Naive thymus-derived CD8-positive, alpha-beta T cell (primary cell): ENCODE results near the gene CHIC2. TPM values are rescaled to one million over a fixed set of nuclear protein-coding genes. Genes with fewer than 3 reads are reported as not detected.
A peak's percentile ranks its signal among the peaks of the same experiment; 100 is the strongest.

Experiments used
- ATAC-seq, 2 donors: fragments of 150-1000 bp; cut with Tn5 transposase in 1 of 2; sonication (Bioruptor Pico), chemical (Tn5 transposase) in 1 of 2; 1 replicate in 1 of 2; 2 replicates in 1 of 2; pipeline ENCODE4 v1.10.0; 2021; ENCODE audit warnings: mild to moderate bottlenecking in 2 of 2, moderate library complexity in 2 of 2
- POLR2A ChIA-PET: fragments of 350-600 bp; sonication (Branson Sonifier 250); formaldehyde crosslinking; loops from one replicate; lab custom pipeline; 2021; ENCODE audit warnings: antibody characterized with exemption; lab: Charles Lee
- DNase-seq, 10 donors: peaks; one replicate each; pipeline versions ENCODE4 v3.0.0 to v3.0.0-alpha.2; 2020 to 2022
- H3K27ac Mint-ChIP-seq, 10 donors: one replicate each; pipeline ENCODE4 v1.8.0; 2020 to 2022; ENCODE audit warnings: mild to moderate bottlenecking in 10 of 10, mixed read lengths in 10 of 10, moderate library complexity in 4 of 10, inconsistent platforms in 1 of 10
- H3K27me3 Mint-ChIP-seq, 5 donors: one replicate each; pipeline ENCODE4 v1.8.0; 2021 to 2022; ENCODE audit warnings: mixed read lengths in 5 of 5
- H3K36me3 Mint-ChIP-seq, 3 donors: one replicate each; pipeline ENCODE4 v1.8.0; 2020 to 2022; ENCODE audit warnings: mixed read lengths in 3 of 3, mild to moderate bottlenecking in 2 of 3, inconsistent platforms in 1 of 3
- H3K4me1 Mint-ChIP-seq, 4 donors: one replicate each; pipeline ENCODE4 v1.8.0; 2021 to 2022; ENCODE audit warnings: mixed read lengths in 4 of 4
- H3K4me3 Mint-ChIP-seq, 10 donors: one replicate each; pipeline ENCODE4 v1.8.0; 2020 to 2022; ENCODE audit warnings: mild to moderate bottlenecking in 10 of 10, mixed read lengths in 10 of 10, moderate library complexity in 6 of 10, inconsistent platforms in 1 of 10
- H3K9me3 Mint-ChIP-seq, 9 donors: one replicate each; pipeline ENCODE4 v1.8.0; 2020 to 2022; ENCODE audit warnings: mixed read lengths in 9 of 9, mild to moderate bottlenecking in 3 of 9, inconsistent platforms in 1 of 9, moderate library complexity in 1 of 9
- polyA plus RNA-seq, 3 donors: library from polyadenylated mRNA; unstranded; fragments of 300-500 nt; fragmentation: Illumina TruSeq; gene quantifications; one replicate each; pipeline ENCODE4 v1.2.3, GENCODE V29; 2021
- total RNA-seq, 8 experiments: library from RNA in 2 of 8; stranded (reverse) in 2 of 8; gene quantifications; one replicate each; pipeline ENCODE4 v1.2.3 and lab custom pipeline; 2021 to 2026

CHIC2 gene
- total and polyA plus RNA-seq, 5 experiments from 2014 or later: 49.4 to 70.5 (median 51.7) TPM

DNA sequence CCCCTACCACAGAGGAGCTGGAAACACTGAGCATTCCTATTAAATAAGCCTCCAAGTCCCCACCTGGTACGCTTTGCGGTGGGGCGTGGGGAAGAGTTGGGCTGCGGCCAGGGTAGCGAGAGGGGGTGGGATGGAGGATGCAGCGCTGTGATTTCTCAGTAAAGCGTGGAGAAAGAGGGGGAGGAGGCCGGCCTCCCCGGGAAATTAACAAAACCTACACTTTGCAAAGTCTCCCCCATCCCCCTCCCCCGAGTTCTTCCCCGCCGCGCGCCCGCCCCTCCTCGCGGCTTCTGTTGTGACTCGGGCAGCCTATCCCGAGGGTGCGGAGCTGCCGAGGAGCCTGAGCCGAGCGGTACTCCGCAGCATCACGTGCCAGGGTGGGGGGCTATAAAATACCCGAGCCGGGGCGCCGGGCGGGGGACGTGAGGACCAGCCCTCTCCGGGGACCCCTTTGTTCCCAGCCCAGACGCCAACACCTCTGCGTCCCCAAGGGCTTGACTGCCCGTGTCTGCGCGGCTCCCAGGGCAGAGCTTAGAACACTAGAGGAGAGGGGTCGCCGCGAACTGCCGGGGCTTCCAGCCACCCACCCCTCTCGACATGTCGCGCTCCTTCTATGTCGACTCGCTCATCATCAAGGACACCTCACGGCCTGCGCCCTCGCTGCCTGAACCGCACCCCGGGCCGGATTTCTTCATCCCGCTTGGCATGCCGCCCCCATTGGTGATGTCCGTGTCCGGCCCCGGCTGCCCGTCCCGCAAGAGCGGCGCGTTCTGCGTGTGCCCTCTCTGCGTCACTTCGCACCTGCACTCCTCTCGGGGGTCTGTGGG lies 35.6 kb upstream of the CHIC2 start, which contains the start of gene GSX2:
Gene GSX2 (plus strand): TSS at position 416 of the 827 bp plus-strand sequence. CDS start 182 bp downstream, at position 598.
- peak; percentile 19 to 39 for ATAC-seq
- Mint-ChIP-seq H3K27ac (peak within 1 kb of the TSS in 1 of 10 donors; percentile 9), H3K36me3 (peaks cover 0 to 3% (median 0%) of the 10 kb centered on the region in 3 donors), H3K27me3 (peaks cover 69 to 98% (median 78%) of the 10 kb centered on the region in 5 donors), H3K9me3 (peaks cover 0 to 3% (median 0%) of the 10 kb centered on the region in 9 donors), H3K4me1 (peaks cover 24 to 59% (median 48%) of the 10 kb centered on the region in 4 donors), H3K4me3 (peak within 1 kb of the TSS; percentile 54 to 86 (median 76))
- POLR2A ChIA-PET: interaction anchor here (1.2 kb wide), 1 partner anchor 36 kb away, joined by 3 read pairs; the partner anchor contains the start of gene CHIC2
- DNase-seq: no peak

DNA sequence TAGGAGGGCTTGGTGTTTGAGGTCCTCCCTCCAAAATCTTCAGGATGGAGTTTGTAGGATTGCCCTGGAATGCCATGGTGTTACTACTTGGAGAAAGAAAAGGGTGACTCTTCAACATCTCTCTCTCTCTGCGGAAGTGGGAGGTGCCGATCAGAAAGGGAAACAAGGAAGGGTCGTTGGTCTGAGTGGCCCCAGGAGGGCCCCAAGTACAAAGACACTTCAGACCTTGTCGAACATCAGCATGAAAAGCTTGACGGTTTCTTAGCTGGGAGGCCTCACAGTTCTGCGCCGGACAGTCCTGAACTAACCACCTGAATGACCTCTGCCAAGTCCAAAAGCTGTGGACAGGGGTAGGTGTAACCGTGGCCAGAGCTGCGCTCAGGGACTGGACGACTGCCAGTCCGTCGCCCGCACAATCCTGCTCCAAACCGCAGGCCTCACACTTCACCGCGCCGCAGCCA lies 34.9 kb upstream of the CHIC2 start:
- Mint-ChIP-seq H3K36me3 (peaks cover 0 to 3% (median 0%) of the 10 kb centered on the region in 3 donors), H3K4me3 (peak overlapping the region; percentile 46 to 86 (median 69)), H3K27ac (peak overlapping the region in 1 of 10 donors; percentile 9), H3K9me3 (peaks cover 0 to 3% (median 0%) of the 10 kb centered on the region in 9 donors), H3K4me1 (peaks cover 24 to 59% (median 44%) of the 10 kb centered on the region in 4 donors), H3K27me3 (peaks cover 68 to 98% (median 78%) of the 10 kb centered on the region in 5 donors)
- POLR2A ChIA-PET: interaction anchor here (1.2 kb wide), 1 partner anchor 36 kb away, joined by 3 read pairs; the partner anchor contains the start of gene CHIC2
- DNase-seq (no peak), ATAC-seq (no peak)

DNA sequence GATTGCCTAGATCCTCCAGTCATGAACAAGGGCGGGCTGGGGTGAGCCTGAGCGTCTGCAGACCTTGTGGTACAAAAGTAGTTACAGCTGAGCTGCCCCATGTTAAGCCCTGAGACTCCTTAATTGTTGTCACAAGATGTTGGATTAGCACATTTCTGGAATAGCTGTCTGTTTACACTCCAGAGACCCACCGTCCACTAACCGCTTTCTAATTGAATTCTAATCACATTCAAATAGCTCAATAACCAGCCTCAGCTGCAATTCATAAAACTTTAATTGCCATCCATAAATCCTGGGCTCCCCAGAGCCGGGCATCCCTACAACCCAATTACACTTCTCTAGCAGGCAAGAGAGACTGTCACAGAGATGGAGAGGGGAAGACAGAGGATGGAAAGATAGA lies 34.0 kb upstream of the CHIC2 start:
- Mint-ChIP-seq H3K27ac (no peak overlapping the region), H3K36me3 (peaks cover 0 to 4% (median 3%) of the 10 kb centered on the region in 3 donors), H3K4me3 (peak overlapping the region in 4 of 10 donors; percentile 46 to 76 (median 66)), H3K27me3 (peaks cover 74 to 98% (median 86%) of the 10 kb centered on the region in 5 donors), H3K4me1 (peaks cover 30 to 64% (median 49%) of the 10 kb centered on the region in 4 donors), H3K9me3 (peaks cover 0 to 3% (median 0%) of the 10 kb centered on the region in 9 donors)
- no peak for ATAC-seq
- POLR2A ChIA-PET: no interaction called here
- no peak for DNase-seq

DNA sequence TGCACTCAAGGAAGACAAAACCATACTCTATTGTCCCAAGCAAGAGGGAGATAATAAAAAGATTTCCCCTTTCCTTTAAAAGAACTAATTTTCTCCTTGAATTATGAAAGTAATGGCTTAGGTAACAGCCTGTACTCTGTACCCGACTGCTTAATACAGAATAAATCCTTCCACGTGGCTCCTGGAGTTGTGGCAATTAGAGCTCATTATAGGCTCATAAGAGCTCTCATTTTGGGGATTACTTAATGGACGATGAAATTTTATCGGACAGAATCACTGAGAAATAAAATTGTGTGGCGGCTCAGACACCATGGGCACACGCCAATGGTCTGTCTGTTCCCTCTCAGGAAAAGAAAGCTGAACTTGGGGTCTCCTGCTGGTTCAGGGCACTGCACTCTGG lies 32.7 kb upstream of the CHIC2 start:
- Mint-ChIP-seq H3K9me3 (no peaks in the 10 kb centered on the region), H3K36me3 (peaks cover 0 to 4% (median 3%) of the 10 kb centered on the region in 3 donors), H3K4me3 (no peak overlapping the region), H3K27me3 (peaks cover 74 to 98% (median 85%) of the 10 kb centered on the region in 5 donors), H3K27ac (no peak overlapping the region), H3K4me1 (peaks cover 31 to 62% (median 49%) of the 10 kb centered on the region in 4 donors)
- POLR2A ChIA-PET: interaction anchor here (1.1 kb wide), 1 partner anchor 34 kb away, joined by 3 read pairs; no protein-coding TSS in a partner anchor
- ATAC-seq (no peak), DNase-seq (no peak)

DNA sequence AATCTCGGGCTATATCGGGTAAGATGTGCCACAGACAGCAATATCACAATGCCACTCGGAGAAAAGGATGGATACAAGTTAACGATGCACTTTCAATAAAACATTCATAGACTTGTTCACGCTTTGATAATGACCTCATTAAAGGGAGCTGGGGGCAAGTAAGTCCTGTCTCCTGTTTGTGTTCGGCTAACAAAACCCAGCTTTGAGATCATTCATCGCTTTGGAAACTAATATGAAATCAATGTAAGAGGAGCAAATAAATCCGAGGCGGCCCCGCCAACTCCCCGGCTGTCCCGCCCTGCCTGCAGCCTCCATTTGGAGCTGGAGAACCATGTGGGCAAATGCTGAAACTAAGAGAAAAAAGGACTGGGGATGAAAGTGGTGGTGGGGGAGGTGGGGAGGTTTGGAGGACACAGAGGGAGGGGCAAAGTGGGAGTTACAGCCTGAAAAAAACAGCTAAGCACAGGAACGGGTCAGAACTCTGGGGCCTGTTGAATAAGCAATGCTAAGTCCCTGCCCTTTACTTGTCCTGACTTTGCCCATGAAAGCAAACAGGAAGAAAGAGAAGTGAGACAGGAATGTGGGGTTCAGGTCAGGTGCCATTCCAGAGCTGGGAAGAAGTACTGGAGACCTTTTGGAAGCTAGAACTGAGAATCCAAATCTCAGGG lies 32.0 kb upstream of the CHIC2 start:
- Mint-ChIP-seq H3K36me3 (peaks cover 0 to 4% (median 3%) of the 10 kb centered on the region in 3 donors), H3K27me3 (peaks cover 72 to 98% (median 82%) of the 10 kb centered on the region in 5 donors), H3K9me3 (no peaks in the 10 kb centered on the region), H3K4me3 (no peak overlapping the region), H3K4me1 (peaks cover 33 to 65% (median 50%) of the 10 kb centered on the region in 4 donors), H3K27ac (peak overlapping the region in 2 of 10 donors; percentile 22 to 50)
- POLR2A ChIA-PET: interaction anchor here (0.6 to 1.1 kb wide), 2 partner anchors 12 to 34 kb away, joined by 3 read pairs; no protein-coding TSS in a partner anchor
- DNase-seq: no peak
- ATAC-seq: no peak

- H3K4me3 Mint-ChIP-seq: no peak overlapping the region
- no peak for DNase-seq
- peaks cover 0 to 4% (median 3%) of the 10 kb centered on the region in 3 donors for H3K36me3 Mint-ChIP-seq
- no peak for ATAC-seq
- POLR2A ChIA-PET: interaction anchor here (1.2 kb wide), 1 partner anchor 41 kb away, joined by 5 read pairs; no protein-coding TSS in a partner anchor
- peak overlapping the region in 1 of 10 donors; percentile 60 for H3K27ac Mint-ChIP-seq
- H3K4me1 Mint-ChIP-seq: peaks cover 31 to 62% (median 46%) of the 10 kb centered on the region in 4 donors
- H3K9me3 Mint-ChIP-seq: no peaks in the 10 kb centered on the region
- peaks cover 68 to 95% (median 76%) of the 10 kb centered on the region in 5 donors for H3K27me3 Mint-ChIP-seq
These were observed 30.9 kb upstream of the CHIC2 start for GRCh38 chr4:54095110-54095825.

DNA sequence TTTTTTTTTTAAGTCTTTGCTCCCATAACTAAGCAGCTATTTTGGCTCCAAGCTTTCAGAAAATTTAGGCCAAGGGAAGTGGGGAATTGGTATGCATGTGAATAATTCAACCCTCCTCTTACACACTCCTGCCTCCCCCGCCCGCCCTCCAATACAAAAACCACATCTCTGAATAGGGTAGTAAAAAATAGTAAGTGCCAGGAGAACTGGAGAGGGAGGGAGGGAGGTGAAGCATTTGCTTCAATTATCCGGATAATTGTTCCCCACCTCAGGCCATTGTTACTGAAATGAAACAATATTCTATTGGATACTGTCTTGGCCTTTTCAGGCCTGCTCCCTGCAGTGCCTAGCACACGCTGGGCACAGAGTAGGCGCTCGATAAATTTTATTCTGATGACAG lies 30.0 kb upstream of the CHIC2 start:
- H3K27ac Mint-ChIP-seq: no peak overlapping the region
- peaks cover 0 to 4% (median 3%) of the 10 kb centered on the region in 3 donors for H3K36me3 Mint-ChIP-seq
- ATAC-seq (no peak), DNase-seq (no peak)
- peak overlapping the region in 1 of 10 donors; percentile 62 for H3K4me3 Mint-ChIP-seq
- H3K9me3 Mint-ChIP-seq: no peaks in the 10 kb centered on the region
- peaks cover 27 to 53% (median 40%) of the 10 kb centered on the region in 4 donors for H3K4me1 Mint-ChIP-seq
- POLR2A ChIA-PET: interaction anchor here (1.2 kb wide), 1 partner anchor 42 kb away, joined by 5 read pairs; no protein-coding TSS in a partner anchor
- H3K27me3 Mint-ChIP-seq: peaks cover 66 to 86% (median 74%) of the 10 kb centered on the region in 5 donors

- ATAC-seq (peak in 1 of 2 donors; percentile 34), DNase-seq (no peak)
- POLR2A ChIA-PET: interaction anchor here (1.2 to 1.7 kb wide), 2 partner anchors 30 to 42 kb away, joined by 5 to 7 read pairs; partner anchors contain the start of gene CHIC2
- Mint-ChIP-seq H3K4me1 (peaks cover 26 to 45% (median 32%) of the 10 kb centered on the region in 4 donors), H3K36me3 (peaks cover 0 to 4% (median 3%) of the 10 kb centered on the region in 3 donors), H3K27ac (no peak overlapping the region), H3K4me3 (peak overlapping the region in 9 of 10 donors; percentile 41 to 96 (median 63)), H3K27me3 (peaks cover 58 to 78% (median 67%) of the 10 kb centered on the region in 5 donors), H3K9me3 (no peaks in the 10 kb centered on the region)
These were observed 29.2 kb upstream of the CHIC2 start for GRCh38 chr4:54093324-54094240.

DNA sequence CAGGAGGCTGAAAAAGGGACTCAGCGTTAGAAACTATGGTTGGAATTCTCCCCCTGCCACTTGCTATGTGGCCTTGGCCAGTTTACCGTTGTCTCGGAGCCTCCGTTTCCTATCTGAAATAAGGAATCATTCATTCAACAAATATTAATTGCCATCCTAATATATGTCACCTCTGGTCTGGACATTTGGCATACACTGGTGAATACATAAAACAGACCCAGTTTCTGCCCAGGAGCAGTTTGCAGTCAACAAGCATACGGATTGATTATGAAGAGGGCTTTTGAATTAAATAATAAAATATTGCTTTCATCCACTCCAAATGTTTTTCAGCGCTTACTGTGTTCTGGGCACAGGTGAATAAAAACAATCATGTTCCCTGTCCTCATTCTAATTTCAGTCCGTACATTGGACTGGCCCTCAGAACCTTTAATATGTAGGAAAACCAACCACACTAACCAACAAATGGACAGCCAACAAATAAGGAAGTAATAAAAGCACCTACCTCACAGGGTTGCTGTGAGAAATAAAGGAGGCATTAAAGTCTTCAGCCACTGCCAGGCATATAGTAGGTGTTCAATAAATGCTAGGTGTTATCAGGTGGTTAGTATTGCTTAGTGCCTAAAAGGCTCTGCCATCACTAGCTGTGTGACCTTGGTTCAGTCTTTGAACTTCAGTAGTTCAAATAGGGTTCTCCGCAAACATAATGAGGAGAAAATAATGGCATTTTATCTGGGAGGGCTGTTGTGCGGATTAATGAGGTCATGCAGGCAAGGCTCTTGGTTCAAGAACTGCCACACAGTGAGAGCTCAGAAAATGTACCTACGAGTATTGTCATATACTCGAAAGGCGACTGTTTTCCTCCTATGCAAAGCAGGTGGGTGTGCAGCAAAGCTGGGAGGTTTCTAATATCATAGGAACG lies 28.3 kb upstream of the CHIC2 start:
- ATAC-seq (no peak), DNase-seq (no peak)
- H3K9me3 Mint-ChIP-seq: no peaks in the 10 kb centered on the region
- H3K4me3 Mint-ChIP-seq: peak overlapping the region; percentile 81 to 96 (median 92)
- POLR2A ChIA-PET: interaction anchor here (1.7 to 2.2 kb wide), 2 partner anchors 28 to 29 kb away, joined by 7 to 8 read pairs; partner anchors contain the start of gene CHIC2
- peaks cover 0 to 4% (median 3%) of the 10 kb centered on the region in 3 donors for H3K36me3 Mint-ChIP-seq
- H3K27me3 Mint-ChIP-seq: peaks cover 49 to 69% (median 57%) of the 10 kb centered on the region in 5 donors
- H3K27ac Mint-ChIP-seq: no peak overlapping the region
- H3K4me1 Mint-ChIP-seq: peaks cover 25 to 41% (median 29%) of the 10 kb centered on the region in 4 donors
